Heart left ventricle (tissue), 16 donors: ENCODE measurements around the gene NEDD4L. TPM values are rescaled to one million over a fixed set of nuclear protein-coding genes. Genes with fewer than 3 reads are reported as not detected.

ENCODE experiments used
- ATAC-seq, 4 donors: fragments of 200-7000 bp; cut with Tn5 transposase; one replicate each; pipeline ENCODE4 v1.9.1; 2020 to 2022; ENCODE audit warnings: moderate library complexity in 4 of 4, mild to moderate bottlenecking in 3 of 4, moderate number of reproducible peaks in 1 of 4
- DNase-seq, 5 donors: peaks; one replicate each; pipeline ENCODE4 v3.0.0-alpha.2; 2020
- H3K27ac ChIP-seq, 12 donors: fragments of 200-600 bp; sonication (generic) in 4 of 12; one replicate each; pipeline versions ENCODE4 v1.5.0 to v1.8.0; 2016 to 2022; ENCODE audit warnings: mild to moderate bottlenecking in 2 of 12
- H3K27me3 ChIP-seq, 9 donors: fragments of 200-600 bp; sonication (generic) in 2 of 9; one replicate each; pipeline versions ENCODE4 v1.5.1 to v1.8.0; 2016 to 2022; ENCODE audit warnings: mild to moderate bottlenecking in 3 of 9
- H3K36me3 ChIP-seq, 9 donors: fragments of 200-600 bp; sonication (generic) in 2 of 9; one replicate each; pipeline versions ENCODE4 v1.5.0 to v1.8.0; 2018 to 2022; ENCODE audit warnings: mild to moderate bottlenecking in 2 of 9
- H3K4me1 ChIP-seq, 12 donors: fragments of 200-600 bp; sonication (generic) in 4 of 12; one replicate each; pipeline versions ENCODE4 v1.5.0 to v1.8.0; 2016 to 2022; ENCODE audit warnings: mild to moderate bottlenecking in 3 of 12
- H3K4me3 ChIP-seq, 12 donors: fragments of 200-600 bp; sonication (generic) in 4 of 12; one replicate each; pipeline versions ENCODE4 v1.5.0 to v1.8.0; 2017 to 2022; ENCODE audit warnings: mild to moderate bottlenecking in 9 of 12, moderate library complexity in 4 of 12
- H3K9me3 ChIP-seq, 12 donors: fragments of 200-600 bp; sonication (generic) in 4 of 12; one replicate each; pipeline versions ENCODE4 v1.5.0 to v1.8.0; 2016 to 2022; ENCODE audit warnings: mild to moderate bottlenecking in 1 of 12
- CTCF ChIP-seq, 12 donors: fragments of 200-600 bp; sonication (generic) in 4 of 12; IDR thresholded peaks; one replicate each; pipeline versions ENCODE4 v1.5.0 to v1.8.0; 2018 to 2022; ENCODE audit warnings: antibody characterized with exemption in 12 of 12, mild to moderate bottlenecking in 5 of 12
- POLR2A ChIP-seq, 2 donors: fragments of 450-650 bp; IDR thresholded peaks; one replicate each; pipeline ENCODE4 v1.6.1; 2017; ENCODE audit warnings: antibody characterized with exemption in 2 of 2, mild to moderate bottlenecking in 2 of 2, moderate library complexity in 2 of 2
- WGBS, 4 donors: extraction: QIAGEN DNeasy Blood & Tissue Kit in 2 of 4; methylation state at CpG; one replicate each; pipeline versions ENCODE4 v1.1.5 to v1.1.7; 2013 to 2018; 5-methylcytosine and 5-hydroxymethylcytosine counted together
- intact Hi-C, 10 donors: fragments of 100-400 bp; cut with DNase I; formaldehyde crosslinking; loops; one replicate each; pipeline versions ENCODE4 v1.11.1 to v1.14.2; 2022
- polyA plus RNA-seq, 2 donors: library from polyadenylated mRNA; stranded (reverse); fragments of 200-250 nt; gene quantifications; one replicate each; pipeline ENCODE4 v1.2.3, GENCODE V29; 2013
- total RNA-seq, 9 donors: library from RNA; depleted of rRNA in 2 of 9; stranded (reverse); fragments of >200 nt in 2 of 9; fragmentation: NEBNext Ultra II Directional in 3 of 9; extraction: Animal tissue kit (Norgen Biotek cat#: 25700) in 3 of 9; gene quantifications; one replicate each; pipeline versions ENCODE4 v1.1.0 to v1.2.4, GENCODE V29; 2016 to 2023
- donor health status: ischemic (EF 13 %, LVEDD 7.1; RV severe dilation, severe dysfunction).
- donor health status: healthy with polysubstance abuse.
- donor health status: DM: no; HTN: yes; CAD: no.
- donor health status: DM: no; HTN: no; CAD: no.
- donor health status: ischemic (EF 25% LVEDD 6.9; RV normal size, moderate dysfunction).
- donor health status: ischemic (EF 25% LVEDD 5.7; RV mildly dilated, moderate dysfunction).
- donor health status: healthy.
- donor health status: DM: yes; HTN: yes; CAD: no.
- donor health status: ischemic (EF 35%, LVEDD 5.7; RV mildly dilated, moderate dysfunction).
- donor health status: nonischemic (EF 11% LVEDD 7.7; RV severe dilation, severe dysfunction).
- donor health status: DM: yes; HTN: yes; CAD: no.
- donor health status: PGD.
- donor health status: ischemic (EF 29% LVEDD 5.4; RV normal size, mild dysfunction).
- donor health status: nonischemic (EF 23%, LVEDD 6.1; RV moderate dilation, normal function).

The NEDD4L gene
- total and polyA plus RNA-seq, 11 donors = 14.7 to 64.1 (median 51.7) TPM

DNA sequence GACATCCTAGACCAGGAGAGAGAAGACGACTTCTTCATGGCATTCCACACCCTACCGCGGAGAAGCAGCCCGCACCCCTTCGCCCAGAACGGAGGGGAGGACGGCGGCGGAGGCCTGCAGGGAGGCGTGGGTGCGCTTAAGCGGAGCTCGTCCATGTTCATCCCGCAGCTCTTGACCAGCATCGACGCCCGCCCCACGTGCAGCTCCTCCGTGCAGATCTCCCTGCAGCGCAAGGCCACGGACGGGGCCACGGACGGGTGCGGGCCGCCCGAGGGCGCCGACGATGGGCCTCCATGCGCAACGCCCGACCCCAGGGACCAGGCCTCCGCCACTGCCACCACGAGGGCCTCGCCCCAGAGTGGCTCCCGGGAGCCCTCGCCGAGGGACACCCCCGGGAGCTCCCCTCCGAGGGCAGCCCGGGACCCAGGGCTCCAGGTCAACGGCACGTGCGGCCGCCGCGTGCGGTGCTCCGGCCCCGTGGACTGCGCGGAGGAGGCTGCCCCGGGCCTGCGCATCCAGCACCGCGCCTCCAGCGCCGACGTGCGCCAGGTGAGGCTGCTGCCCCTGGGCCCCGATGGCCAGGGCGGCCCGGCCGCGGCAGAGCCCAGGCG is 211.8 kb downstream of the NEDD4L start:
- Histone ChIP-seq H3K27ac (peak overlapping the region; percentile 62 to 87 (median 80)), H3K36me3 (no peaks in the 10 kb centered on the region), H3K27me3 (no peaks in the 10 kb centered on the region), H3K4me1 (peaks cover 0 to 7% (median 0%) of the 10 kb centered on the region in 12 donors), H3K9me3 (no peaks in the 10 kb centered on the region), H3K4me3 (peak overlapping the region; percentile 27 to 61 (median 53))
- ATAC-seq = peak in 3 of 4 donors; percentile 35 to 54 (median 41)
- intact Hi-C loops = loop anchor here in 9 of 10 donors (2.0 to 10.0 kb wide), 4 partner anchors 49 to 61 kb away; no protein-coding TSS in a partner anchor
- WGBS, 4 donors = 68 to 87% (median 76%) methylated on average over 21 to 67 of the region's 67 CpGs
- TF ChIP-seq POLR2A (IDR thresholded peaks at IDR 0.05) = no peak
- no peak for TF ChIP-seq CTCF (IDR thresholded peaks at IDR 0.05)
- DNase-seq = peak in 3 of 5 donors; percentile 30 to 67 (median 35)

GRCh38 chr18:58256316-58257080 is 212.5 kb downstream of the NEDD4L start:
- 57 to 75% (median 69%) methylated on average over 38 to 39 of the region's 39 CpGs for WGBS, 4 donors
- Histone ChIP-seq H3K27me3 (no peaks in the 10 kb centered on the region), H3K4me1 (peaks cover 0 to 12% (median 0%) of the 10 kb centered on the region in 12 donors), H3K36me3 (no peaks in the 10 kb centered on the region), H3K27ac (peak overlapping the region; percentile 62 to 87 (median 80)), H3K4me3 (peak overlapping the region; percentile 27 to 61 (median 53)), H3K9me3 (no peaks in the 10 kb centered on the region)
- ATAC-seq (peak in 2 of 4 donors; percentile 12 to 13), DNase-seq (no peak)
- intact Hi-C loops = loop anchor here in 9 of 10 donors (2.0 to 10.0 kb wide), 4 partner anchors 48 to 61 kb away; no protein-coding TSS in a partner anchor
- no peak for TF ChIP-seq POLR2A (IDR thresholded peaks at IDR 0.05)
- TF ChIP-seq CTCF (IDR thresholded peaks at IDR 0.05) = no peak

DNA sequence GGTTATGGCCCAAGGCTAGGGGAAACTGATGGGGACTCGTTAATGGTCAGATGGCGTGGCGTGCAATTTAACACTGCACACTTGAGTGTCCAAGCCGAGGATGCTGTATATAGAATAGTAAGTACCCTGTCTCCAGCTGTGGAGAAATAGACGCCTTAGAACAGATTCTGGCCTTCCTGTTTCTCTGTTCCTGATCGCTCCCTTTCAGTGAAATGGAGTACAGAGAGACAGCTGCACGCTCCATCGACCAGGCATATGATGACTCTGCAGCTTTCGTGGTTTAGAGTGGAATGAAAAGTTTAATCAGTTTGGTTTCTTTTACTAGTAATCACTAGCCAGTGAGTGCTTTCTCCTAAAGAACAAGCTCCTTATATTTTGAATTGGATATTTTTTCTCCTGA is 213.4 kb downstream of the NEDD4L start:
- DNase-seq (no peak), ATAC-seq (peak; percentile 8 to 24 (median 15))
- H3K36me3 ChIP-seq = no peaks in the 10 kb centered on the region
- intact Hi-C loops = loop anchor here in 9 of 10 donors (2.0 to 10.0 kb wide), 4 partner anchors 47 to 60 kb away; no protein-coding TSS in a partner anchor
- TF ChIP-seq CTCF (IDR thresholded peaks at IDR 0.05) = no peak
- TF ChIP-seq POLR2A (IDR thresholded peaks at IDR 0.05) = no peak
- H3K27me3 ChIP-seq = no peaks in the 10 kb centered on the region
- H3K4me3 ChIP-seq = peak overlapping the region; percentile 27 to 61 (median 53)
- peaks cover 0 to 20% (median 0%) of the 10 kb centered on the region in 12 donors for H3K4me1 ChIP-seq
- peak overlapping the region; percentile 62 to 87 (median 80) for H3K27ac ChIP-seq
- H3K9me3 ChIP-seq = no peaks in the 10 kb centered on the region
- 34 to 66% (median 48%) methylated on average over 9 of the region's 9 CpGs for WGBS, 4 donors
